NCI-H2107 (cell line): ENCODE measurements around the gene RNF31.
A peak's percentile ranks its signal among the peaks of the same experiment; 100 is the strongest.
"Not testable (repeated sequence)": the region's sequence is repeated elsewhere in the genome, so short reads cannot be mapped to it uniquely, and the experiment has no call there.

Source experiments
- DNase-seq: peaks from one replicate; lab custom pipeline; 2025; lab: John Stamatoyannopoulos, UW

RNF31 gene

GRCh38 chr14:24146978-24147760 is at the start of gene RNF31:
Gene RNF31, plus strand, starts transcription at chr14:24147498. Its CDS starts 201 bp downstream, at chr14:24147699.
- peak; percentile 99 for DNase-seq

GRCh38 chr14:24098229-24098926 is 48.9 kb upstream of the RNF31 start:
- DNase-seq, result no peak

DNA sequence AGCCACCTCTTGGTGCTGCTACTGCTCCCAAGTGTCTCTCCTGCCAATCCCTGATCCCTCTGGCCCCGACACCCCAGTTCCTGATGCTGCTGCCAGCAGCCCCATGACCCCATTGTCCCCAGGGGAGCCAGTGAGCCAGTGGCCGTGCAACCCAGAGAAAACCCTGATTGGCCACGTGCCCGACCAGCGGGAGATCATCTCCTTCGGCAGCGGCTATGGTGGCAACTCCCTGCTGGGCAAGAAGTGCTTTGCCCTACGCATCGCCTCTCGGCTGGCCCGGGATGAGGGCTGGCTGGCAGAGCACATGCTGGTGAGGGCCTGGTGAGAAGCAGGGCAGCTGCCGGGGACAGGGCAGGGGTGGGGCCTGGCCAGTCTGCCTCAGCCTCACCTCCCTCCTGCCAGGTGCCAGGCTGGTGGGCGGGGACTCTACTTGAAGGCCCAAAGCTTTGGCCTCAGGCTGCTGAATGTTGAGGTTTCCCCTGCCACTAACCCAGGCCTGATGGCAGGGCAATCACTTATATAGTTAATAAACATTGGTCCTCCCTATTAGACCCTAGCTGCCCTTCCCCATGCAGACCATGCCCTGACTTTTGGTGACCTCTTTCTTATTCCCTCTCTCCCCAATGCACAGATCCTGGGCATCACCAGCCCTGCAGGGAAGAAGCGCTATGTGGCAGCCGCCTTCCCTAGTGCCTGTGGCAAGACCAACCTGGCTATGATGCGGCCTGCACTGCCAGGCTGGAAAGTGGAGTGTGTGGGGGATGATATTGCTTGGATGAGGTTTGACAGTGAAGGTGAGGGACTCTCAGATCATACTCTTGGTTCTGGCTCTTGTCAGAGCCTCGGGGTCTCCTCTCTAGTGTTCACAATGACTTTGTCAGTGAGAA is 48.1 kb upstream of the RNF31 start:
- peak; percentile 52 for DNase-seq

DNA sequence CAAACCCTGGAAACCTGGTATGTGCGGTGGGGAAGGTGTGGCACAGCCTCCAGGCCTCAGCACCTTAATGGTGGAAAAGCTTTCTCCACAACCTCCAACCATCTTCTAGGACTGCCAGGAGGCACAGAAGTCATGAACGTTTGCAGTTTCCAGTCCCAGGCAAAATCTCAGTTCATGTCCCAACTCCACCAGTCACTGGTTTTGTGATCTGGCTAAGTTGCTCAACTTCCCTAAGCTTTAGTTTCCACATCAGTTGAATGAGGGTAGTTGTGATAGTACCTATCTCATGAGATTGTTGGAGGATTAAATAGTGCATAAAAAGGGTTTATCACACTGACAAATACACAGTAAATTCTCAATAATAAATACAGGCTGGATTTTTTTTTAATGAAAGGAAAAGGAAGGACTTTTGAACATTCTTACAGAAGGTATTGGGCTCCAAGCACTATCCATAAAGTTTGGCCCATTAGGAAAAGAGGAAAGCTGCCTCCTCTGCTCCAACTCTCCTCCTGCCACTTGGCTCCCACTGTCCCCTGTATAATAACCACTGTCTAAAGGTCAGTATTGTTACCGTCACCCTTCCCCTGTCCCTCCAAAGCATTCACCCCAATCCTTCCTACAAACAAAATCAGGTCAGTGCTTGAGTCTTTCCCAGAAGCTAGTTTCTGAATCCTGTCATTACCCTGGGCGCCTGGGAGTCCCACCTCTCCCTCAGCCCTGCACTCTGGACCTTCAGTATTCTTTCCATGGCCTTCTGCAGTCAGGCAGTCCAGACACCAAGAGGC is 46.9 kb upstream of the RNF31 start:
- DNase-seq, result no peak

- DNase-seq, result no peak
Observed at GRCh38 chr14:24100982-24101494, 46.3 kb upstream of the RNF31 start.

DNA sequence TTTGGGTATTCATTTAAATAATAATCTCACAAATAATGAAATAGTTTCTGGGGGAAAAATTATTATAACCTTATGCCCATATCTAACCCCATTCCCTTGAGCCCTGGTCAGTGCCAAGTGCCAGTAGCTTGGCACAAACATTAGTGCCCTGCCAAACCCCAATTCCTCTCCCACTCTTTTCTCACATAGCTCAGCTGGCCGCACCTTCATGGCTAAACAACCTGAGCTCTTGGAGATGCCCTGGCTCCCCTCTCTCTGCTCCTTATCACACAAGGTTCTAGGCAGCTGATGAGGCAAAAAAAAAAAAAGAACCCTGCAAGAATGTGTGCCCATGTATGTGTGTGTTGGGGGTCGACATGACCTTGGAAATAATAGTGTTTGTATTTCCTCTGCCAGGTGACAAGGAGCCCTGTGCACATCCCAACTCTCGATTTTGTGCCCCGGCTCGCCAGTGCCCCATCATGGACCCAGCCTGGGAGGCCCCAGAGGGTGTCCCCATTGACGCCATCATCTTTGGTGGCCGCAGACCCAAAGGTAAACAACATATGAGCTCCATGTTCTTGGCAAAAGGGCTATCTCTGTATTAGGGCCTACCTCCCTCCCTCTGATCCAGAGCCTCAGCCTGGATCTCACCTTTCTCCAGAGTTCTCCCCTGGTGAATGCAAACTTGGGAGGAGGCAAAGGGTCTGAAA is 44.8 kb upstream of the RNF31 start:
- DNase-seq, result no peak

GRCh38 chr14:24103451-24103850 is 43.8 kb upstream of the RNF31 start:
- no peak for DNase-seq

DNA sequence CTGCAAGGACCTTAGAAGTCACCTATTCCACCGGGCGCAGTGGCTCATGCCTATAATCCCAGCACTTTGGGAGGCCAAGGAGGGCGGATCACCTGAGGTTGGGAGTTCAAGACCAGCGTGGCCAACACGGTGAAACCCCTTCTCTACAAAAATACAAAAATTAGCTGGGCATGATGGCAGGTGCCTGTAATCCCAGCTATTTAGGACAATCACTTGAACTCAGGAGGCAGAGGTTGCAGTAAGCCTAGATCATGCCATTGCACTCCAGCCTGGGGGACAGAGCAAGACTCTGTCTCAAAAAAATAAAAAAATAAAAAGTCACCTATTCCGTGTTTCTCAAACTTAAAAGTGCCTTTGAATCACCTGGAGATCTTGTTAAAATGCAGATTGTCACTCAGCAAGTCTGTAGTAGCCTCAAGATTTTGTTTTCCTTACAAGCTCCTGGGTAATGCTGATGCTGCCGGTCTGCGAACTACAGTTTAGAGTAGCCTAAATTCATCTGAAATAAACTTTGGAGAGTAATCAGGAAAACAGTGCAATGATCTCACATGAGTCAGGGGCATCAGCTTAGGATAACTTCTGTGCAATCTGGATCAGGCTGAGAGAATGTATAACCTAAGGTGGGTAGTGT is 41.6 kb upstream of the RNF31 start:
- DNase-seq, result not testable (repeated sequence)

- no peak for DNase-seq
Observed at GRCh38 chr14:24106672-24107271, 40.5 kb upstream of the RNF31 start.

- no peak for DNase-seq
Observed at GRCh38 chr14:24108336-24108874, 38.9 kb upstream of the RNF31 start.

GRCh38 chr14:24110060-24110459 is 37.2 kb upstream of the RNF31 start:
- DNase-seq, result no peak

- DNase-seq, result no peak
Observed at GRCh38 chr14:24110523-24110922, 36.8 kb upstream of the RNF31 start.

DNA sequence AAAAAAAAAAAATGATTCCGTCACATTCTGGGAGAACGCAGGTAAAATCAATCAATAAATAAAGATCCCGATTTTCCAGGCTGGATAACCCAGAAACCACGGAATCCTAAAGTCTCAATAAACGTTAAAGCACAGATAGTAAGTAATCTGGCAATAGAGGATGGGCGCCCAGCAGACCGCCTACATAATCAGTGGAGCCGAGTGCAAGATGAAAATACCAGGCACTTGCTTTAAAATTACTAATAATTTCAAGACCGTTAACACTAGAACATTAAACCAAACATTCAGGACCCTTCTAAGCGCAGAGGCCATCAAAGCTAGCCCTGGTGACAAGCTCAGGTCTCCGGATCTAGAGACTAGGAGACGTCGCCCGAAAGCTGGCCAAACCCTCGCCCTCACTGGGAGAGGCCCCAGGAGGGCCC is 33.9 kb upstream of the RNF31 start:
- DNase-seq, result no peak

DNA sequence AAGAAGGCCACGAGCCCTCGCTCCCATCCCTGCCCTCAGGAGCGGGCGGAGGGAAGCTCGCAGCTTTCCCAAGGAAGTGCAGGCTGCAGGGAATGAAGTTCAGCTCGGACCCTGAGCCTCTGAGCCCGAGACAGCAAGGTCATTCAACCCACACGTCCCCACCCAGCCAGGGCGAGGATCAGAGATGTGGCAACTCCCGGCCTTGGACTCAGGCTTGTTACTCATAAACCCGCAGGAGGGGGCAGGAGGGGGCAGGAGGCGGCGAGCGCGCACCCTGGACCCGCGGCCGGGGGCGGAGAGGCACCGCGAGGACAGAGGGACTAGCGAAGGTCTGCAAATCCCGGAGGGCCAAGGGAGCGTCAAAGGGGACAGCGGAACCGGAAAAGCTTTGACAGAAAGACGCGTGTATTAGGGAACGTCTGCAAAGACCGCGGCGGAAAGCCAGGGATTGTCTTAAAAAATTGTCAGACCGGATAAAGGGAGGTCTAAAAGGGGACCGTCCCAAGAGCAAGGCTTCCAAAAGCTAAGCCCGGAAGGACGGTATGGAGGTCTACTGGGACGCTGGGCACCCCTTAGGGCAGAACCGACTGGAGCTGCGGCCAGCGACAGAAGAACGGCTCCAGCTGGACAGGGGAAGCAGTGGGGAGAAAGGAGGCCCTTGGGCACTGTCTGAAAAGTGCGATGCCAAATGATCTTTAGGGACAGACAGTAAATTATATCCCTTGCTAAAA is 33.3 kb upstream of the RNF31 start:
- peak; percentile 72 for DNase-seq

DNA sequence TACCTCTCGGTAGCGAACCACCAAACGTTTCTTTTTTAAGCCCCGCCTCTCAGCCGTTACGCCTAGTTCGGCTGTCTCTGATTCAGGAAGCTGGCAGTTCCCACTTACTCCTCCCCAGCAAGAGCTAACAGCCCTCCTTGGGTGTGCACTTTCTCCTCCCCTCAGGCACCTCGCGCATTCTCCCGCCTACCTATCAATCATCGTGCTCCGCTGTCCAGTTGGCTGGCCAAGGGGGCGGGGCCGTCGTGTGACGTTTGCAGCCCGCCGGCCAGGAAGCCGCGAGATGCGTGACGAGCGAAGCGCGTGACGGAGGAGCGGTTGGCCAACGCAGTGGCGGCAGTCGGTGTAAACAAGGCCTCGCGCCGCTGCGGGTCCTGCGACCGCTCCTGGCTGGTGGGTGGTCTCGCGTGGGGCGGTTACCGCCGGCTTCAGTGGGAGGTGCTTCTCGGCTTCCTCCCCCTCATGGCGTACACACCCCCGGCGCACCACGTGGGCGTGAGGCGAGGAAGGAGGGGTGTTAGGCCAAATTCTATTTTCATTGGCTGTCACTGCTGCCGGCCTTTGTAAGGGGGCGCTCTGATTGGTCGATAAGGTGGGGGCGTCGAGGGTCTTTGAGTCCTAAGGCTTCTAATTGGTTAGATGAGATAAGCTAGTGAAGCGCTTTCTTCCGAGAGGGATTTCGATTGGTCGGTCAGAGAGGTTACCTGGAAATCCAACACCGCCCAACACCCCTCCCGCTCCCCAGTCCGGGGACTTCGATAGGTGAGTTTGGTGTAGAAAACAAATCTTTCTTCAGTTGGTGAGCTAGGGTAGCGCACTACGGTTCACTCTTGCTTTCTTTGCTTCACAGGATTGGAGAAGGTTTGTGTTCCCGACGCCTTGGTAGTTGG is 32.5 kb upstream of the RNF31 start, which contains the start of the genes DCAF11 and NRL:
Gene DCAF11 (plus strand): TSS at position 246 of the 890 bp plus-strand sequence. CDS start 818 bp downstream, outside the sequence.
Gene NRL (minus strand): TSS at position 418 of the 890 bp plus-strand sequence. CDS start 32,101 bp downstream, outside the sequence.
- peak; percentile 100 for DNase-seq

DNA sequence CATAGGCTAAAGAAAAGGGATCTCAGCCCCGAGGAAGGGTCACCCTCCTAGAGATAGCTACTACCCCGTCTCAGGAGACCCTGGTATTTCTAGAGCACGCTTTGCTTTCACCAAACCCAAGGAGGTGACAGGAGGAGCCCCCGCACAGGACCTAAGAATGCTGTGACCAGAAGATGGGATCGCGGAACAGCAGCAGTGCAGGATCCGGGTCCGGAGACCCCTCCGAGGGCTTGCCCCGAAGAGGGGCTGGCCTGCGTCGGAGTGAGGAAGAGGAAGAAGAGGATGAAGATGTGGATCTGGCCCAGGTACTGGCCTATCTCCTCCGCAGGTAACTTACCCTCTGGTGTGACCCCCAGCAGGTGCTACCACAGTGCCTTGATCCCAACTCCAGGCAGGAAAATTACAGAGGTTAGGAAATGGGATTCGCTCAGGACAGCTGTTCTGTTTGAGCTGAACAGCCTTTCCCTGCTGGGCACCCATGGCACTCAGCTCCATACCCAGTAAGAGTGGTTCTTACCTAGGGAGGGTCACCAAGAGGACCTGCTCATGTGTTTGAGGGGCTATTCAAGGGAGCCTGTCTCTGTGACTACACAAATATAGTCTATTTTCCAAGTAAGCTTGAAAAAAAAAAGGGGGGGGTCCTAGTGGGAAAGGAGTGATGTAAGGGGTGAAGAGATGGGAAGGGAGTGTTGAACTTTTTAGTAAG is 31.7 kb upstream of the RNF31 start:
- no peak for DNase-seq
